Mesenchymal stem cell (in vitro differentiated cells and primary cell): ENCODE results near the gene MUC20. TPM values are rescaled to one million over a fixed set of nuclear protein-coding genes. Genes with fewer than 3 reads are reported as not detected.
"Not testable (repeated sequence)": the region's sequence is repeated elsewhere in the genome, so short reads cannot be mapped to it uniquely, and the experiment has no call there.

Experiments used
- DNase-seq: peaks from one replicate; pipeline ENCODE4 v3.0.0-alpha.2; 2013
- H2AFZ ChIP-seq: one replicate; pipeline ENCODE4 v1.6.1; 2013; ENCODE audit warnings: low read depth, mild to moderate bottlenecking, control low read depth, inconsistent platforms, low read length, moderate library complexity
- H2AK5ac ChIP-seq: 2 replicates; pipeline ENCODE4 v1.6.1; 2013; ENCODE audit warnings: low read length, moderate library complexity, mild to moderate bottlenecking, inconsistent platforms; ENCODE audit not compliant: severe bottlenecking
- H2BK120ac ChIP-seq: one replicate; pipeline ENCODE4 v1.6.1; 2013; ENCODE audit warnings: low read depth, mild to moderate bottlenecking, inconsistent platforms, low read length, moderate library complexity
- H2BK12ac ChIP-seq, 2 experiments: one replicate each; pipeline ENCODE4 v1.6.1; 2013; ENCODE audit warnings: inconsistent platforms in 2 of 2, low read length in 2 of 2, mild to moderate bottlenecking in 2 of 2, moderate library complexity in 2 of 2, control low read depth in 1 of 2
- H2BK15ac ChIP-seq: one replicate; pipeline ENCODE4 v1.6.1; 2013; ENCODE audit warnings: mild to moderate bottlenecking, low read depth, inconsistent platforms; ENCODE audit not compliant: poor library complexity, severe bottlenecking
- H2BK5ac ChIP-seq: 2 replicates; pipeline ENCODE4 v1.6.1; 2013; ENCODE audit warnings: low read depth, mild to moderate bottlenecking, low read length, control low read depth, inconsistent platforms; ENCODE audit not compliant: poor library complexity, severe bottlenecking
- H3K14ac ChIP-seq, 2 experiments: one replicate each; pipeline ENCODE4 v1.6.1; 2013; ENCODE audit warnings: inconsistent platforms in 2 of 2, low read length in 2 of 2, control low read depth in 1 of 2, mild to moderate bottlenecking in 1 of 2, moderate library complexity in 1 of 2
- H3K18ac ChIP-seq, 2 experiments: one replicate each; pipeline ENCODE4 v1.6.1; 2013; ENCODE audit warnings: inconsistent platforms in 2 of 2, low read length in 2 of 2, control low read depth in 1 of 2, low read depth in 1 of 2, mild to moderate bottlenecking in 1 of 2
- H3K23ac ChIP-seq, 2 experiments: one replicate each; pipeline ENCODE4 v1.6.1; 2013; ENCODE audit warnings: inconsistent platforms in 2 of 2, low read length in 2 of 2, mild to moderate bottlenecking in 2 of 2, moderate library complexity in 2 of 2, control low read depth in 1 of 2
- H3K27ac ChIP-seq: 2 replicates; pipeline ENCODE4 v1.5.1; 2013; ENCODE audit warnings: mild to moderate bottlenecking, moderate library complexity, low read length, control low read depth, inconsistent platforms; ENCODE audit not compliant: poor library complexity, severe bottlenecking
- H3K27me3 ChIP-seq, 2 experiments: 2 replicates each; pipeline versions ENCODE4 v1.6.1 to v1.7.0; 2013; ENCODE audit warnings: low read length in 2 of 2, mild to moderate bottlenecking in 2 of 2, moderate library complexity in 2 of 2, control low read depth in 1 of 2, inconsistent platforms in 1 of 2; ENCODE audit not compliant: control insufficient read depth in 1 of 2, insufficient read depth in 1 of 2
- H3K36me3 ChIP-seq, 2 experiments: 2 replicates each; pipeline versions ENCODE4 v1.6.1 to v1.7.0; 2013; ENCODE audit warnings: low read length in 2 of 2, control low read depth in 1 of 2, inconsistent platforms in 1 of 2, low read depth in 1 of 2, mild to moderate bottlenecking in 1 of 2; ENCODE audit not compliant: insufficient read depth in 2 of 2, control insufficient read depth in 1 of 2
- H3K4ac ChIP-seq, 2 experiments: one replicate each; pipeline ENCODE4 v1.6.1; 2013; ENCODE audit warnings: inconsistent platforms in 2 of 2, low read length in 2 of 2, mild to moderate bottlenecking in 2 of 2, moderate library complexity in 2 of 2, control low read depth in 1 of 2, low read depth in 1 of 2
- H3K4me1 ChIP-seq: 2 replicates; pipeline ENCODE4 v1.6.1; 2013; ENCODE audit warnings: low read depth, low read length, control low read depth; ENCODE audit not compliant: control insufficient read depth, insufficient read depth
- H3K4me2 ChIP-seq: 2 replicates; pipeline ENCODE4 v1.6.1; 2013; ENCODE audit warnings: low read length, mild to moderate bottlenecking, inconsistent platforms; ENCODE audit not compliant: poor library complexity, severe bottlenecking
- H3K4me3 ChIP-seq, 2 experiments: 2 replicates each; pipeline versions ENCODE4 v1.5.1 to v1.7.0; 2013; ENCODE audit warnings: low read length in 2 of 2, mild to moderate bottlenecking in 2 of 2, control low read depth in 1 of 2, low read depth in 1 of 2; ENCODE audit not compliant: insufficient read depth in 1 of 2
- H3K79me1 ChIP-seq: replicated peaks from 2 replicates; pipeline ENCODE4 v1.6.1; 2013; ENCODE audit warnings: mild to moderate bottlenecking, control low read depth, low read length, inconsistent platforms; ENCODE audit not compliant: poor library complexity, severe bottlenecking
- H3K9ac ChIP-seq: 2 replicates; pipeline ENCODE4 v1.7.0; 2013; ENCODE audit warnings: mild to moderate bottlenecking, low read length, moderate library complexity
- H3K9me3 ChIP-seq: 2 replicates; pipeline ENCODE4 v1.7.0; 2013; ENCODE audit warnings: mild to moderate bottlenecking, low read length; ENCODE audit not compliant: control insufficient read depth
- H4K8ac ChIP-seq: one replicate; pipeline ENCODE4 v1.6.1; 2013; ENCODE audit warnings: inconsistent platforms, mild to moderate bottlenecking, low read length, moderate library complexity
- H4K91ac ChIP-seq: one replicate; pipeline ENCODE4 v1.6.1; 2013; ENCODE audit warnings: mild to moderate bottlenecking, low read length, inconsistent platforms
- WGBS: methylation state at CpG from one replicate; pipeline ENCODE4 v1.1.7; 2013; ENCODE audit warnings: mixed read lengths; 5-methylcytosine and 5-hydroxymethylcytosine counted together
- polyA plus RNA-seq, 2 experiments: library from polyadenylated mRNA; stranded (reverse); fragments of 200-250 nt; gene quantifications; one replicate each; pipeline ENCODE4 v1.2.3, GENCODE V29; 2013

Gene MUC20
- 0.35 TPM for polyA plus RNA-seq (2013, experiment 1 of 2)
- polyA plus RNA-seq (2013, experiment 2 of 2), result 0.30 TPM

GRCh38 chr3:195720831-195721506, at the start of gene MUC20:
TSS of gene MUC20 (plus strand) at chr3:195720978. CDS start at chr3:195721008, 30 bp downstream.
- not testable (repeated sequence) for H3K14ac ChIP-seq, H3K9me3 ChIP-seq, H2BK15ac ChIP-seq, H3K27ac ChIP-seq, DNase-seq, H2BK5ac ChIP-seq, H2AFZ ChIP-seq, H3K18ac ChIP-seq, H3K4ac ChIP-seq, H3K36me3 ChIP-seq, H2BK12ac ChIP-seq, H4K91ac ChIP-seq, H3K4me1 ChIP-seq, H3K4me2 ChIP-seq, H3K79me1 ChIP-seq, H2BK120ac ChIP-seq, H2AK5ac ChIP-seq, H3K4me3 ChIP-seq, H4K8ac ChIP-seq, H3K9ac ChIP-seq
- H3K23ac ChIP-seq, result peak within 1 kb of the TSS in 1 of 2 experiments; percentile 46
- 77% methylated on average over 5 of the region's 16 CpGs for WGBS
- peaks cover 18 to 24% of the 10 kb centered on the region in 2 experiments for H3K27me3 ChIP-seq

- 100% methylated on average over 2 of the region's 17 CpGs for WGBS
- not testable (repeated sequence) for H3K4me3 ChIP-seq, H3K27ac ChIP-seq, H3K9ac ChIP-seq, H2BK5ac ChIP-seq, H3K18ac ChIP-seq, H2BK15ac ChIP-seq, H3K9me3 ChIP-seq, H3K4ac ChIP-seq, H2BK120ac ChIP-seq, H3K4me1 ChIP-seq, H2BK12ac ChIP-seq, DNase-seq, H4K8ac ChIP-seq, H3K14ac ChIP-seq, H3K4me2 ChIP-seq, H2AFZ ChIP-seq, H4K91ac ChIP-seq, H3K27me3 ChIP-seq, H3K23ac ChIP-seq, H3K79me1 ChIP-seq, H2AK5ac ChIP-seq
- H3K36me3 ChIP-seq, result peaks cover 19 to 49% of the 10 kb centered on the region in 2 experiments
These were observed 49.5 kb upstream of the MUC20 start for GRCh38 chr3:195671283-195671682.

- H3K23ac ChIP-seq, H3K9ac ChIP-seq, H2BK12ac ChIP-seq, H3K79me1 ChIP-seq, H3K14ac ChIP-seq, H3K4me1 ChIP-seq, H2BK15ac ChIP-seq, H2BK5ac ChIP-seq, H4K91ac ChIP-seq, H2BK120ac ChIP-seq, H3K9me3 ChIP-seq, H3K4me2 ChIP-seq, H3K18ac ChIP-seq, H4K8ac ChIP-seq, H3K4ac ChIP-seq, H3K27me3 ChIP-seq, H3K27ac ChIP-seq, H3K4me3 ChIP-seq, DNase-seq, H2AFZ ChIP-seq, H2AK5ac ChIP-seq: not testable (repeated sequence)
- WGBS, result 100% methylated on average over 2 of the region's 9 CpGs
- peaks cover 17 to 53% of the 10 kb centered on the region in 2 experiments for H3K36me3 ChIP-seq
These were observed 47.1 kb upstream of the MUC20 start for GRCh38 chr3:195673711-195674110.

- not testable (repeated sequence) for H2BK5ac ChIP-seq, H2BK15ac ChIP-seq, H3K23ac ChIP-seq, H4K91ac ChIP-seq, H3K14ac ChIP-seq, H3K9me3 ChIP-seq, H3K4me3 ChIP-seq, H2AK5ac ChIP-seq, H3K9ac ChIP-seq, H3K79me1 ChIP-seq, H2AFZ ChIP-seq, H3K4me1 ChIP-seq, H3K4me2 ChIP-seq, H3K27ac ChIP-seq, H2BK12ac ChIP-seq, H3K27me3 ChIP-seq, H3K18ac ChIP-seq, H4K8ac ChIP-seq, H3K4ac ChIP-seq, H2BK120ac ChIP-seq
- WGBS, result 64% methylated on average over 9 of the region's 15 CpGs
- DNase-seq, result peak; percentile 40
- H3K36me3 ChIP-seq, result peaks cover 22 to 46% of the 10 kb centered on the region in 2 experiments
These were observed 42.3 kb upstream of the MUC20 start for GRCh38 chr3:195678391-195679015.
